Left forelimb (tissue), 1 donor: Measurements from ENCODE around the gene SDS.
A peak's percentile ranks its signal among the peaks of the same experiment; 100 is the strongest.

Experiments
- DNase-seq: peaks from one replicate; pipeline ENCODE4 v3.0.0-alpha.2; 2018; ENCODE audit warnings: low spot score

The SDS gene, protein sequence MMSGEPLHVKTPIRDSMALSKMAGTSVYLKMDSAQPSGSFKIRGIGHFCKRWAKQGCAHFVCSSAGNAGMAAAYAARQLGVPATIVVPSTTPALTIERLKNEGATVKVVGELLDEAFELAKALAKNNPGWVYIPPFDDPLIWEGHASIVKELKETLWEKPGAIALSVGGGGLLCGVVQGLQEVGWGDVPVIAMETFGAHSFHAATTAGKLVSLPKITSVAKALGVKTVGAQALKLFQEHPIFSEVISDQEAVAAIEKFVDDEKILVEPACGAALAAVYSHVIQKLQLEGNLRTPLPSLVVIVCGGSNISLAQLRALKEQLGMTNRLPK

DNA sequence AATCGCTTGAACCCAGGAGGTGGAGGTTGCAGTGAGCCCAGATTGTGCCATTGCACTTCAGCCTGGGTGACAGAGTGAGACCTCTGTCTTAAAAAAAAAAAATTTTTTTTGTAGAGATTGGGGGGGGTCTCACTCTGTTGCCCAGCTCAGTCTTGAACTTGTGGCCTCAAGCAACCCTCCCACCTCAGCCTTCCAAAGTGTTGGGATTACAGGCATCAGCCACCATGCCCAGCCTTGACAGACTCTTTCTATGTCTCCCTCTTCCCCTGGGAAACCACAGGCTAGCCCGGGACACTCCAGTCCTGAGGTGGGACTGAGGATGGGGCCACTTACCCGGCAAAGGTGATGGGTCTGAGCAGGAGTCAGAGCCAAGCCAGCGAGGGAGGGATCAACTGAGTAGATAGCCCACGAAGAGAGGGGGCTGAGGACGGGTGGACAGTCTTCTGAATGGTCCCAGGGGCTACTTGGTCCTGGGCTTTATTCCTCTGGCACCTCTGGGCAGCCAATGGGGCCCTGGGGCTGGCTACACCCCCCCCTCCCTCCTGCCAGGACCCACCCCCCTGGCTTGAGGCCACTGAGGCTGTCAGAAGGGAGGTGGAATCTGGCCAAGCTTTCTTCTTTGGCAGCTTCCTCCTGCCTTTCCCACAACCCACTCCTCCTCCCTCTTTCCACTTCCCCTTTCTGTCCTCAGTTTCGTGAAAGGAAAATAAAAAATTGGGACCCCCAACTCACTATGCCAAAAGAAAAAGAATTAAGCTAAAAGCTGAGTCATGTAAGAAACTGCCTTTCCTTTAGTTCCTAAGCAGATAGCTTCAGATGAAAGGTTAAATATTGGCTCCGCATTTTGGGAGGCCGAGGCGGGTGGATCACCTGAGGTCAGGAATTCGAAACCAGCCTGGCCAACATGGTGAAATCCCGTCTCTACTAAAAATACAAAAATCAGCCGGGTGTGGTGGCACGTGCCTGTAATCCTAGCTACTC is at the start of gene SDS:
SDS (minus strand) TSS at position 453 of the 981 bp plus-strand sequence. CDS start 4,179 bp downstream, outside the sequence.
- peak; percentile 81 for DNase-seq

DNA sequence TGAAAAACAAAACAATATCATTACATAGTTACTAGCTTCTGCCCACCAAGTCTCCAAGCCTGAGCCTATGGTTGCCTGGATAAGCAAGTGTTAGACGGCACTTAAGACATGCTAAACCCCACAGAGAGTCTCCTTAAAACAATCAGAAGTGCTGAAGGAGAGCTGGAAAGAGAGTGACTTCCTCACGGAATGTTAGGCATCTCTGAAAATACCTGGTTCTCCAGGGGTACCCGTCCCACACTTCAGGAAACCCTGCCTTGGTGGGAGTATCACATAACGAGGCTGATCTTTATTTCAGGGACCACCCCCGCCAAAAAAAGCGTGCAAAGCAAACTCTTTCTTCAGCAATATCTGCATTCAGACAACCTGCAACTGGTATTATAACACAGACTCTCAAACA is 49.6 kb upstream of the SDS start:
- no peak for DNase-seq

DNA sequence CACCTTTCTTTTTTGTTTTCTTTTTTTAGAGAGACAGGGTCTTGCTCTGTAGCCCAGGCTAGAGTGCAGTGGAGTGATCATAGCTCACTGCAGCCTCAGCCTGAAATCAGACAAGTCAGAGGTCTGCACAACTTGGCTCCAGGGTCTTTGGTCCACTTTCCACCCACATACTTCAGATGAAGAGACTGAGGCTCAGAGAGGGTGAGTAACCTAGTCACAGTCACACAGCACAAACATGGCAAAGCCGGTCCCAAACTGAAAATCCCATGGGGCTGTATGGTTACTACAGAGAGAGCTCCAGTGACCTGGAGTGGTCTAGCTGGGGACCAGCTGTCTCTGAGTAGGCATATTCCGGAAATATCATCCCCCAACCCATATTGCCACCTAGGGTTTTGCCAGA is 48.8 kb upstream of the SDS start:
- no peak for DNase-seq

DNA sequence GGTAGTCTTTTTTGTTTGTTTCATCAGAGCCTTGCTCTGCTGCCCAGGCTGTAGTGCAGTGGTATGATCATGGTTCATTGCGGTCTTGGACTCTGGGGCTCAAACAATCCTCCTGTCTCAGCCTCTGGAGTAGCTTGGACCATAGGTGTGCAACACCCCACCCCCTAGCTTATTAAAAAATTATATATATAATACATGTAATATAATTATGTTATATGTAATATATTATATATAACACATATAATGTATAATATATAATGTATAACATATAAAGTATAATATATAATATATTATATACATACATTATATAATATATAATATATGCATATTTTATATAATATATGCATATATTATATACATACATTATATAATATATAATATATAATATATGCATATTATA is 46.2 kb upstream of the SDS start:
- no peak for DNase-seq

DNA sequence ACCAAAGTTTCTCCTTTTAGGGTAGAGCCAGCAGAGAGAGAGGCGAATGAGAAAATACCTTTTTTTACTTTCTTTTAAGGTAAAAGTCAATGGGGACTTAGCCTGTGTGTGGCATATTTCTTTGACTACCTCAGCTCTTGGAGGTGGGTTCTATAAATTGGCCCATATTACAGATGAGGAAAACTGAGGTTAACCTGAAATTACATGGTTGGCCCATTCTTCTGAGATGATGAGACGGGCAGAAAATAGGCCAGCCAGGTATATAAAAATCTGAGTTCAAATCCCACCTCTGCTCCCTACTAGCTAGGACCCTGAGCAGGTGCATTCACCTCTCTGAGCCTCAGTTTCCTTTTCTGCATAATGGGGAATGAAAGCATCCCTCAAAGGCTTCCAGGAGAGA is 45.6 kb upstream of the SDS start:
- no peak for DNase-seq

DNA sequence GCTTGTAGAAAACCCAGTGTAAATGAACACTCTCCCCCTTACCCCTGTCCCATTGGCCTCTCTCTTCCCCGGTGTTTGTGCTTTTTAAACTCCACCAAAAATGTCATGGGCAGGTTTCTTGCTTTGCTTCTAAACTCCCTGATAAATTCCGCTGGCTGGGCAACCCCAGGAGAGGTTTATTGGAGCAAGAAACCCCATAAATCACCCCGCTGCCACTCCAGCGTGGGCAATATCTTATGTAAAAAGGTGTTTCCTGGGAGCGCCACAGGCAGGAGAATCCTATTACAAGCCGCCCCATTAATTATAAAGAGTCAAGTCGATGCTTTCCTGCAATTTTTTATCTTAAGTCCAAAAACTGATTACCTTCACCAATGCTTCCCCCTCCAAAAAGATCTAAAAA is 45.2 kb upstream of the SDS start:
- no peak for DNase-seq

DNA sequence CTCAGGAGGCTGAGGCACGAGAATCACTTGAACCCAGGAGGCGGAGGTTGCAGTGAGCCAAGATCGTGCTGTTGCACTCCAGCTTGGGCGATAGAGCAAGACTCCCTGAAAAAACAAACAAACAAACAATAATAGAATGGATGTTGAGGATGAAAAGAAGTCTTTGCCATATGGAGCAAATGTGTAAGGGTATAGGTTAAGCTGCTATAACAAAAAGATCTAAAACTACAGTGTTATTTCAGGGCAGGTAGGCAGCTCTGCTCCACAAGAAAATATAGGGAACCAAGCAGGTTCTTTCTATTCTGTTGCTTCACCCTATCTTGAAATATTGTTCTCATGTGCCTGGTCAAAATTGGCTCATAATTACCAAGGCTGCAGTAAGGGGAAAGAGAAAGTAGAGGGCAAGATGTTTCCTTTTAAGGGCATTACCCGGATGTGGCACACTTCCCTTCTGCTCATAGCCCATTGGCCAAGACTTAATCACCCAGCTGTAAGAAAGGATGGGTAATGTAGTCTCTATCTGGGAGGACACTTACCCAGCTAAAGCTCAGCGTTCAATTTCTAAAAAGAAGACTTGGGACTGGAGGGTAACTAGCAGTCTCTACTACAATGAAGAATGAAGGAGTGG is 42.0 kb upstream of the SDS start:
- no peak for DNase-seq

DNA sequence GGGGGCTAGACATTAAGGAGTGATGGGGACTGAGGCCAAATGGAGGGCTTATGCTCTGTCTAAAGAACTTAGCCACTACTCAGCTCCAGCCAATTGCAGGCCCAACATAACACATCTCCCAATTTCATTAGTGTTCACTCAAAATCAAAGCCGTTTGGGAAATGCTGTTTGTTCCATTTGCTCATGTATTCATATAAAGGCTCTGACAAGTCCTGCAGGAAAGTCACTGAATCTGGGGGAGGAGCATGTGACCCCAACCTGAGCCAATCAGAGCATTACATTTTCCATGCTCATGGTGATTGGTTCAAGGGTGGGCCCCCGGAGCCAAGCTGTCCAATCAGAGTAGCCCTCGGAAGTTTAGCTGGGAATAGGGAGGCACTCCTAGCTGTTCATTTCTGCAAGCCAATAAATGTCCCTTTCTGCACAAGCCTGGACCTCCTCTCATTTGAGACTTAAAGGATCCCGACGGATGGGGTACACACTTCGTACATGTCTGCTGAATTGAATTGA is 39.4 kb upstream of the SDS start:
- no peak for DNase-seq

DNA sequence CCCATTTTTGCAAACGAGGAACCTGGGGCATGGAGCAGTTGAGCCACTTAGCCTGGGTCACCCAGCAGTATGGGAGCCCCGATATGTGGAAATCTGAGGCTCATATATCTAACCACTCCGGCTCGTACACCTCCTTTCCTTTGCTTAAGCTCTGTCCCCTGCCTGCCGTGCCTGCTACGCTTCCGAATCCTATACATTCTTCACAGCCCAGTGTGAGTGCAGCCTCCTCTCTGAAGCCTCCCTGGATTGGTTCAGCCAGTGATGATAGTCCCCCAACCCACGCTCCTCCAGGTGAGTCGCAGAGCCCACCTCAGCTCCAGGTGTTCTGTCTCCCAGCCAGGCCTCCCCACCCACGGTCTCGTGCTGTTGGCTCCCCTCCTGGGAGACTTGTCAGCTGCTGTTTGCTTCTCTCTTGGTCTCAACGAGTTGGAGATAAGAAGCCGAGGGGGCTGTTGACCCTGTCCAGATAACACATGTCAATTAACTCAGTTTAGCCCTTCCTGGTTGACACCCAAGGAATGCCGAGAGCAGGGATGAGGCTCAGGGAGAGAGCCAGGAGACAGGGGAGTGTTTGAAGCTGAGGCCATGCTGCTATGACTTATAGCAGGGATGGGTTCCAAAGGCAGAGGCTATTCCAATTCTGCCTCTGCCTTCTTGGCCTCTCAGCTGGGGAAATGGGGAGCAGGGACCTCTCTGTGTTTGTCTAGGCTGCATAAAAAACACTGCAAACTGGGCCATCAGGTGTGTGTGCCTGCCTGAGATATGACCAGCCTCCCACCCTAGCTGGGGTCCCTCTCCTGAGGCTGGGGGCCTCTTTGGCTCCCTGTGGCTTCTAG is 37.5 kb upstream of the SDS start:
- no peak for DNase-seq

DNA sequence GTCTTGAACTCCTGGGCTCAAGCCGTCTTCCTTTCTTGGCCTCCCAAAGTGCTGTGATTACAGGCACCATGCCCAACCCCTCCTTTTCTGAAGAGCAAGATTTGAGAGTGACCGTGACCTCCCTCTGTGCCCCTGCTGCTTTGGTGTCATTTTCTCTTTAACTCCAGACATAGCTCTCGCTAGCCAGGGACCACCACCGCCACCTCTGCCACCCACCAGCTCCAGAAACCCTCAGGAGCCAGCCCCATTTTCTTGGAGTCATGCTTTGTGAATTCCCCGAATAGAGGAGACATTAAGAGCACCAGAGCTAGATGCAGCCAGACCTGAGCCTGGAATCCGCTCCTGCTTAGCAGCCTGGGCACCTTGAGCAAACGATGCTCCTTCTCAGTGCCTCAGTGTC is 36.6 kb upstream of the SDS start:
- no peak for DNase-seq

DNA sequence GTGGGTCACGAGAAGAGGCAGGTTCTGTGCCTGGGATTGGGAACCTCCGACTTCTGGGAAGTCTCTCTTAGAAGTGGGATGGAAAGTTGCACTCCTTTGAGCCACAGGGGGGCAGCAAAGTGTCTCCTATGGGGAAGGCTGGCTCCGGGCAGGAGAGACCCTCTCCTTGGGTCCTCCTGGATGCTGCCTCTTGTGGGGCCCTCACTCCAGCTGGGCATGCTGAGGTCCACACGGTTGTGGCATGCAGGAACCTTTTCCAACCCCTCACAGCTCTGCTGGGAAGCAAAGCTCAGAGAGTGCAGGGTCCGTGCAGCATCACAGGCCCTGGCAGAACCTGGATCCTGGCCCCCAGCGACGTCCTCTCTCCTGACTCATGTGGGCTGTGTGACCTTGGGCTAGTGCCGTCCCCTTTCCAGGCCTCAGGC is 35.9 kb upstream of the SDS start:
- no peak for DNase-seq

DNA sequence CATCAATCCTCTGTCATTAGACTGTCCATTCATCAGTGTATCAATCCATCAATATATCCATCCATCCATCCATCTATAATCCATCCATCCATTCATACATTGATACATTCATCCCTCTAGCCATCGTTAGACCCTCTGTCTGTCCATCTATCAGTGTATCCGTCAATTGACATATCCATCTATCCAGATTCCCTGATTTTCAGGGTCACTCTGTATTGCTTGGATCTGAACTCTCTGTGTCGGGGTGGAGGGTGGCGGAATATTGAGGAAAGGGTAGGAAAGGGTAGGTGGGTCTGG is 35.6 kb upstream of the SDS start:
- DNase-seq = no peak

DNA sequence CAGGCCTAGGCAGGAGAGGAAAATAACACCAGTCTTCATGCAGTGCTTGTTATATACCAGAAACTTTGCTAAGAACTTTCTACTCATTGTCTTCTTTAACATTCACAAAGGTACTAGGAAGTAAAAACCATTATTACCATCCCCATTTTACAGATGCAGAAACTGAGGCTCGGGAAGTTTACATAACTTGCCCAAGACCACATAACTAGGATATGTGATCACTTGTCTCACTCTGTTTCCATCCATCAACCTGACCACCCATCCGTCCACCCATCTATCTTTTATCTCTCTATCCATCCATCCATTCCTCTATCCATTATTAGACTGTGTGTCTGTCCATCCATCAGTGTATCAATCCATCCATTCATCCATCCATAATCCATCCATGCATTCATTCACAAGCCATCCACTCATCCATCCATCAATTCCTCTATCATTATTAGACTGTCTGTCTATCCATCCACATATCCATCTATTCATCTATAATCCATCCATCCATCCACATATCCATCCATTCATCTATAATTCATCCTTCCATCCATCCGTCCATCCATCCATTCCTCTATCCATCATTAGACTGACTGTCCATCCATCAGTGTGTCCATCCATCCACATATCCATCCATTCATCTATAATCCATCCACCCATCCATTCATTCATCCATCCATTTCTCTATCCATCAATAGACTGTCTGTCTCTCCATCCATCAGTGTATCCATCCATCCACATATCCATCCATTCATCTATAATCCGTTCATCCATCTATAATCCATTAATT is 35.0 kb upstream of the SDS start:
- DNase-seq = no peak

DNA sequence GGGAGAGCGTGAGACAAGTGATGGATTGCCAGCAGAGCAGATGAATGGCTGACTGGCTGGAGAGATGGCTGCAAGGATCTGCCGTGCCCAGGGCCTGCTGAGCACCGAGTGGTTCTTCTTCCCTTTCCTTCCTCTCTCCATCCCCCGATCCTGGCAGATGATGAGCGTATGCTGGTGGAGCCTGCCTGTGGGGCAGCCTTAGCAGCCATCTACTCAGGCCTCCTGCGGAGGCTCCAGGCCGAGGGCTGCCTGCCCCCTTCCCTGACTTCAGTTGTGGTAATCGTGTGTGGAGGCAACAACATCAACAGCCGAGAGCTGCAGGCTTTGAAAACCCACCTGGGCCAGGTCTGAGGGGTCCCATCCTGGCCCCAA is 34.0 kb upstream of the SDS start:
- DNase-seq = no peak

DNA sequence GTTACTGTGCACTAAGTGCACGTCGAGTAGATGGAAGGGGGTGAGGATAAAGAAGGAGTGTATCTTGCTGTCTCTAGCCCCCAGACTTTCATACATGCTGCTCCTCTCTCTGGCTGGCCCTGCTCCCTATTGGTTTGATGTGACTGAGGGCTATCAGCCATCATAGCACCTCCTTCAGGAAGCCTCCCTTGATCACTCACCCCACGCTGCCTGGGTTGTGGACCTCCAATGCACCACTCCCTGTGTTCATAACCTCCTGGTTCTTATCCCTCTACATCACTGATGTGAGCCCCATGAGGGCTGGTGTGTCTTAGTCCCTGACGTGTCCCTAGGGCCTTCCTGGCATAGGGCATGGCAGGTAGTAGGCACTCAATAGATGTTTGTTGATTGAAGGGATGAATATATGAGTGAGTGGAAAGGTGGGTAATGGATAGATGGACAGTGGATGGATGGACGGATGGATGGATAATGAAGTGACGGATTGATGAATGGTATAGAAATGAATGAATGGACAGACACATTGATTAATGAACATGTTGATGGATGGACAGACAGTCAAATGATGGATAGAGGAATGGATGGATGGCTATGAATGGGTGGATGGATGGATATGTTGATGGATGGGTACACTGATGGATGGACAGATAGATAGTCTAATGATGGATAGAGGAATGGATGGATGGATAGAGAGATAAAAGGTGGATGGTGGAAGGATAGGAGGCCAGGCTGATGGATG is 33.5 kb upstream of the SDS start:
- no peak for DNase-seq

DNA sequence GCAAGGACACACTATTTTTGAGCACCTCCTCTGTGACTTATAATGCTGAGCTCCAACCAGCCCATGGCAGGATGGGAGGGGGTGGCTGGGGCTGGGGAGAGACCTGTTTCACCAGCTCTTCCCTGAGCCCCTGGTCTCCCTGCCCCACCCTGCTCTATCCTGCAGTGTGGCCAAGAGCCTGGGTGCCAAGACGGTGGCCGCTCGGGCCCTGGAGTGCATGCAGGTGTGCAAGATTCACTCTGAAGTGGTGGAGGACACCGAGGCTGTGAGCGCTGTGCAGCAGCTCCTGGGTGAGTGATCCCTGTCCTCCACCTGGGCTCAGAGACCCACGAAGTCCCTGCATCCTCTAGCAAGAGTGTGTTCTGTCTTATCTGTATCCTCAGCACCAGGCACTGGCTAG is 32.9 kb upstream of the SDS start:
- DNase-seq = no peak

DNA sequence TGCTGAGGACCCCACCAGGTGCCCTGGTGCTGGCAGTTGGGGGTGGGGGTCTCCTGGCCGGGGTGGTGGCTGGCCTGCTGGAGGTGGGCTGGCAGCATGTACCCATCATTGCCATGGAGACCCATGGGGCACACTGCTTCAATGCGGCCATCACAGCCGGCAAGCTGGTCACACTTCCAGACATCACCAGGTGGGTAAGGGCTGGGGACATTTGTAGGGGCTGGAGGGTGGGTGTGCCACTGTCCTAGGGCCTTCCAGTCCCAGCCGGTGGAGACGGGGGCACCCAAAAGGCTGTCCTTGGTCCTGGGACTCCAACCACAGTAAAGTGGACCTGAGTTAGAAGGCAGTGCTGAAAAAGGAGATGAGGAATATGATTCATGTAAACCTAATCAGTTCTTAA is 31.7 kb upstream of the SDS start:
- no peak for DNase-seq

DNA sequence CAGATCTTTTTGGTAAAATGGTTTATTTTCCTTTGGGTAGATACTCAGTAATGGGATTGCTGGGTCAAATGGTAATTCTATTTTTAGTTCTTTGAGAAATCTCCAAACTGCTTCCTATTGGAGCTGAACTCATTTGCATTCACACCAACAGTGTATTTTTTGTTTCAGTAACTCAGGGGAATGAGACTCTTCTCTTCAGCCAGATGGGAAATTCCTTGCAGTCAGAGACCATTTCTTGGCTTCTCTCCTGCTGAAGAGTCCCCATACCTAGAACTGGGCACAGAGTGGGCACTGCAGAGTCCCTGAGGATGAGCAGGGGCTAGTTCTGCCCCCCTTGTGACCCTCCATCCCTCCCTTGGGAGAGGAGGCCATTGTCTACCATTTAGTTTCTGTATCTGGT is 29.3 kb upstream of the SDS start:
- no peak for DNase-seq

DNA sequence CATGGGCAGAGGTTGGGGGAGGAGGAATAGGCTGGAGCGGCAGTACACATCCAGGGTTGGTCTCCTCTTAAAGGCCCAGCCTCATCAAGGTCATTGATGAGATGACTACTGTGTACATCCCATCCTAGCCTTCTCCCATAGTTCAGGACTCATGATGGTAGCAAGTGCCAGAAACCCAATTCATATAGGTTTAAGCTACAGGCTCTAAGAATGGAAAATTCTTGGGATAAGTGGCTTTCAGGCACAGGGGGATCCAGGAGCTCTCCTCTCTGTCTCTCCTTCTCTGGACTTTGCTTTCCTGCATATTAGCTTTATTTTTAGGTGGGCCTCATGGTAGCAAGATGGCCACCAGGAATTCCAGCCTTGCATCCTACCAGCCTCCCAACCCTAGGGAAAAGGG is 24.8 kb upstream of the SDS start:
- no peak for DNase-seq

DNA sequence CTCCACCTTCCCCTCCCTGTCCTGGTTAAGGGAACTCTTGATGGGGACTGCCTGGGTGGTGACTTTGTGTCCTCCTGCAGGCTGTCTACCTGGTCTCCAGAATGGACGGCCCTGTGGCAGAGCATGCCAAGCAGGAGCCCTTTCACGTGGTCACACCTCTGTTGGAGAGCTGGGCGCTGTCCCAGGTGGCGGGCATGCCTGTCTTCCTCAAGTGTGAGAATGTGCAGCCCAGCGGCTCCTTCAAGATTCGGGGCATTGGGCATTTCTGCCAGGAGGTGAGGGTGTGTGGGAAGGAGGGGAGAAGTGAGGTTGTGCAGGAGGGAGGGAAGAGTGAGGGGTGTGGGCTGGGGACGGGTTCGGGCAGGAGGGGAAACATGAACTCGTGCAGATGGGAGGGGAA is 24.2 kb upstream of the SDS start:
- no peak for DNase-seq
